NCI-H510A (cell line): ENCODE measurements around the gene PPP2R3C.
"Not testable (repeated sequence)": the region's sequence is repeated elsewhere in the genome, so short reads cannot be mapped to it uniquely, and the experiment has no call there.

ENCODE experiments used
- DNase-seq: peaks from one replicate; lab custom pipeline; 2025; lab: John Stamatoyannopoulos, UW

PPP2R3C gene

DNA sequence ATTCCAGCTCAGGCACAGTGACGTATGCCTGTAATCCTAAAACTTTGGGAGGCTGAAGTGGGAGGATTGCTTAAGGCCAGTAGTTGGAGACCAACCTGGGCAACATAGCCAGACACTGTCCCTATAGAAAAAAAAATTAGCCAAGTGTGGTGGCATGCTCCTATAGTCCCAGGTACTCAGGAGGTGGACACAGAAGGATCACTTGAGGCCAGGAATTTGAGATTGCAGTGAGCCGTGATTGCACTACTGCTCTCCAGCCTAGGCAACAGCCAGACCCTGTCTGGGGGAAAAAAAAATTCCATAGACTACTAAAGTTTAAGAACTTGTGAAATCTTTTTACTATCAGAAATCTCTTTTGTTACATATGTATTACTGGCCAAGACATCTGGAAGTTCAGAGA is 69.2 kb downstream of the PPP2R3C start:
- no peak for DNase-seq

DNA sequence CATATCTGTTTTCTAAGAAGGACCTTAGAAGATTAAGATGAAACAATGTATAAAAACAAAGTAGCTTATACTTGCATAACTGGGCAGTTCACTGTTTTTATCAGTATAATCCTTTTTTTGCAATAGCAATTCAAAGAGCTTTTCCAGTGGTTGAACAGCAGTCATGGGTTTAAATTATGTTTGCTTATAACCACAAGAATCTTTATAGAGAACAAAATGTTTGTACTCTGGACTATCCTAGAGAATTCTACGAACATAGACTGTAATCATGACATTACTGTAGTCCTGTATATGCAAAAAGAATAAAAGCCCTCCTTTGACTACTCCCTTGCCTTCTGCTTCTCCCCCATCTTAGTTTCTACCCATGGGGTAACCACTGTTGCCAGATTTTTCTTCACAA is 70.0 kb downstream of the PPP2R3C start:
- DNase-seq: no peak

DNA sequence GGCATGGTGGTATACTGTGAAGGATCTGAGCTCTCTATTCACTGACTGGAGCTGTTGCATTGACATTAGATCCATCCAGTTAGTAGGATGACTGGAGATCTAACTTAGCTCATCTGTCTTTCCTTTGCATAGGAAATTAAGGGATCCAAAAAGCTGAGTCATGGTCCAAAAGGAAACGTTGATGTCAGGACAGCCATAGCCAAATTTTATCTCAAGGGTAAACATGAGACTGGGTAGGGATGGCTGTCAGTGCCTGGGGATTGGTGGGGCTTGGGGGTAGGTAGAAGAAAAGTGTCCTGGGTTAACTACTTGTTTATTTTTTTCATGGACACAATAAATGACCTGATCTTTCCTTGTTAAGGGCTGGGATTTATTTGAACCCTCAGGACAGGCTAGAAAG is 71.1 kb downstream of the PPP2R3C start:
- no peak for DNase-seq

DNA sequence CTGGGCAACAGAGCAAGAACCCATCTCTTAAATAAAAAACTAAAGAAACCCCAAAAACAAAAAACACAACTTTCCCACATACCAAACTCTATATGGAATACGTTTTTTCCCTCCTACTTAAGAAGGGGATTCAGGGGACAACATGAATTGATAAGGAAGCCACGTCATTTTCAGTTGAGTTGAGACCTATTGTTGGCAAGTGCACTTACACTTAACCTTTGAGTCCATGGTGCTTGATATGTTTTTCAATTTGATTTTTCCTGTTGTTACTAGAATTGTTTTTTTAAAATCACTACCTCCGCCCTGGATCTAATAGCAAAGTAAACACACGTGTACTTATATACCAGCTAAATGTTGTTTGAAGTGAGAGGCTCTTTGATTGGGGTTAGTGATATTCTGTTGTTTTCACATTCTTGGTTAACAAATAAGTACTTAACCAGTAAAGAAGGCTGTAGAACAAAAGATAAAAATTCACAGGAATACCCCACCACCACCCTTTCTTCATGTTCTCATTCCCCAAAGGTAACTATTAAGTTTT is 73.7 kb downstream of the PPP2R3C start:
- DNase-seq: no peak

DNA sequence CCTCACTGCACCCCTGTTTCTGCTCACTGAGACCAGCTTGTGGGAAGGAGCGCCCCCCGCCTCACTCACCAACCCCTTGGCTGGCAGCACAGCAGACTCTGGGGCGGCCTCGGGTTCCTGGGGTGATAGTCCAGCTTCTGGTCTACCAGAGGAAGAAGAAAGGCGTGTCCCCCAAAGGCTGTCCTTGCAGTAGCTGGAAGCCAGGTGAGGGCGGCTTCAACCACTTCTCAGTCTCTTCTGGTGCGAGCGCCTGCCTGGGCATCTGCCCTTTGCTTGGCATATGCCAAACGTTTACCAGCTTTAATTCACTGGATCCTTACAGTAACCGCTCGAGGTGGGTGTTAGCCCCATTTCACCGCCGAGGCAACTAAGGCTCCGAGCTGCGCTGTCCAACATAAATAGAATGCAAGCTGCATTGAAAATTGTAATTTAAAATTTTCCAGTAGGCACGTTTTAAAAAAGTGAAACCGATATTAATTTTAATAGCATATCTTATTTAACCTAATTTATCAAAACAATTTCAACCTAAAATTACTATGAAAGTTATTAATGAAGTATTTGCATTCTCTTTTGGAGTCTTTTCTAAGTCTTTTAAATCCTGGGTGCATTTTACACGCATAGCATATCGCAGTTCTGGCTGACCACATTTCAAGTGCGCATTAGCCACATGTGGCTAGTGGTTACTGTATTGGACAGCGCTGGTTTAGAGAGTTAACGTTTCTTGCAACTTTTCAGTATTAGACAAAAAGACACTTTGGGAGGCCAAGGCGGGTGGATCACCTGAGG is 74.8 kb downstream of the PPP2R3C start:
- peak; percentile 42 for DNase-seq

DNA sequence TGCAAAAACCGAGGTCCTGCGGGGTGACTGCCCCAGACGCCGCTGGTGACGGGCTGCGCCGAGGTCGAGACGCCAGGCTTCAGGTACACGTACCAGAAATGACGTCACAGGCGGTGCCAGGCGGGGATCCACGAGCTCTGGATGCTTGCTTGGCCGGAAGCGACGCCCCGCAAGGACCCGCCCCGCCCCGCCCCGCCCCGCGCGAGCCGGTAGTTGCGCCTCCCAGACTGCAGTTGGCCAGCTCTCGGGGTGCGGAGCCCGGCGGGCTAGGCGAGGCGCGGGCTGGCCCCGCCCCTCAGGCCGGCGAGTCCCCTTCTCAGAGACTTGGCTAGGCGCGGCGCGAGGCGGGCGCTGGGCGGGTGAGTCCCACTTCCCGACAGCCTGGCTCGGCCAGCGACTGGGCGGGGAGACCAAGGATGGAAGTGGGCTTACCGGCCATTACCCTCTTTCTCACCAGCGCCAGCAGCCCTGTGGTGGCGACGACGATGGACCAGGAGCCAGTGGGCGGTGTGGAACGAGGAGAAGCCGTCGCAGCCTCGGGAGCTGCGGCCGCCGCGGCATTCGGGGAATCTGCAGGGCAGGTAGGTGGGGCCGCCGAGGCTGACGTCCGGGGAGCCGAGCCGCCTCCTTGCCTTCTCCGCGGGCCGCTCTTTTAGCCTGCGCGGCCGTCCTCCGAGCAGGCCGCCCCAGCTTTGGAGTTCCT is 75.6 kb downstream of the PPP2R3C start, which contains the start of gene FAM177A1:
Gene FAM177A1 (plus strand): TSS at position 225 of the 703 bp plus-strand sequence. CDS start 192 bp downstream, at position 417.
- peak; percentile 98 for DNase-seq

DNA sequence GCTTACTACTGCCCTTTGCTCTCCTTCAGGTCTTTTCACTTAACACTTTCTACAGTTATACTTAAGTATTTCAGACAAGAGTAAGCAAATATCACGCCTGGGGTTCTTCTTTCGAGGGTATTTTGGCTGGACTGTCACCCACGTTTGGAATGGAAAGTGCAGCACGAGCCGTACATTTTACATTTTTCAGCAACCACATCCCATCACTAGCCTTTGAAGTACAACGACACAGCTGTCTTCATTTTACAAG is 76.1 kb downstream of the PPP2R3C start:
- no peak for DNase-seq

DNA sequence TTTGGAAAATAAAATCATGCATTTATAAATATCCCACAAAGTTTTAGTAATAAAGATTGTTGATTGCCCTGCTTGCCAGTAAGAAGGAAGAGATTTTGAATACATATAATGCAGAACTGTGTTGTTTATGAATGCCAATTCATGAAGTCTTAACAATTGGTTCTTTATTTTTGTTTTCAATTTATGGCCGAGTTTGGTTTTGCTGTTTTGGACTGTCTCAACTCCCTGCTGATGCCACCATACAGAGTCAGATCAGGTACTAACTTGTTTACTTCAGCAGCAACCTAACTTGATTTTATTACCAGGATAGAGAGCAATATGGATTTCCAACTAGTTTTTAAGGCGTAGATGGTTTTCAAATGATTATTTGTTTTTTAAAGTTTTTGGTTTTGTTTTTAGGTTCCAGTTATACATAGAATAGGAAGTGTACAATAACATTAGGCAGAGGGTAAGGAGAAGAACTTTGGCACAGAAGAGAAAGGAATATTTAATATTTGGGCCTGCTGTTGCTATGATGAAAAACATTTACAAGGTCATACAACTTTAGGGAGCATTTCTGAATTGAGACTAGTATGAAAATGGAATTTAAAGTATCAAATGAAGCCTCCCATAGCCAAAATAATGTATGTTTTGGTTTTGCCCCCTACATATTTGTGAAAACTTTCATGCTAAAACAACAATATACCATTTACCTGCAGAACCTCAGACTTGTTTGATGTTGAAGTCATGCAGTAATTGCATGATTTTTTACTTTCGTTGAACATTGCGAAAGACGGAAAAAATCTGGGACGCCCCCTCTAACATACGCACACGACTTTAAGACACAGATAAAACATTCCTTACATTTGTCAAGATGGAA is 76.6 kb downstream of the PPP2R3C start:
- no peak for DNase-seq

DNA sequence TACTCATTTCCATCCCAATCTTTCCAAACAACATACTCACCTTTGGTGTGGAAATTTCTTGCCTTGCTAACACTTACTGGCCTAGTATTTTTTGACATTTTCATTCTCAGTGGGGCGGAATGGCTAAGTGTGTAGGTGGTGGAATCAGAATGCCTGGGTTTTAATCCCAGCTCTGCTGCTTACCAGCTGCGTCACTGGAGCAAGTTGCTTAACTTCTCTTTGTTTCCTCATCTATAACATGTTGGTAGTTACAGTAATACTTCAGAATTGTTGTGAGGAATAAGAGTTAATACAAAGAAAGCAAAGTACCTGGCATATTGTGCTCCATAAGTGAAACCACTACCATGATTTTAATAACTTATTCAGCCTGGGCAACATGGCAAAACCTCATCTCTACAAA is 78.7 kb downstream of the PPP2R3C start:
- no peak for DNase-seq

DNA sequence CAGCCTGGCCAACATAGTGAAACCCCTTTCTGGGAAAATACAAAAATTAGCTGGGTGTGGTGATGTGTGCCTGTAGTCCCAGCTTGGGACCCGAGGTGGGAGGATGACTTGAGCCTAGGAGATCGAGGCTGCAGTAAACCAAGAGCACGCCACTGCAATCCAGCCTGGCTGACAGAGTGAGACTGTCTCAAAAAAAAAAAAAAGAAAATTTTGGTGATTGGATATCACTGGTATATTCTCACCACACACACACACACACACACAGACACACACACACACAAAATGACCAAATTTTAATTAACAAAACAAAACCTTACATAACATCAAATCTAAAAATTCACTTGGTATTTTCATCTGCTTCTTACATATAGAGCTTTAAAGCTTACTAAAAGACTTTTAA is 79.2 kb downstream of the PPP2R3C start:
- no peak for DNase-seq

DNA sequence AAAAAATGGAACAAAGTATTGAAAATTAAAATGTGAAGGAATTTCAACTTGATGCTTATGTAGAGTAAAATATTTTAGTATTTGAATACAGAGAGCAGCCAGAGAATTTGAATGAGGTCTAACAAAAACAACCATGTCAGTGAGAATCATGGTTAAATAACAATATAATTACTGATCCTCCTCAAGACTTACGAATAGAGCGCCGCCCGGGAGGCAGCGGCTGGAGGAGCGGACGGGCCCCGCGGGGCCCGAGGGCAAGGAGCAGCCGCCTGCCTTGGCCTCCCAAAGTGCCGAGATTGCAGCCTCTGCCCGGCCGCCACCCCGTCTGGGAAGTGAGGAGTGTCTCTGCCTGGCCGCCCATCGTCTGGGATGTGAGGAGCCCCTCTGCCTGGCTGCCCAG is 83.5 kb downstream of the PPP2R3C start:
- DNase-seq: not testable (repeated sequence)
